ENCODE results near the gene MBL2.

Gene MBL2

GRCh38 chr10:52776471-52776903 lies 3.9 kb upstream of the MBL2 start:
- H3K36me3 Mint-ChIP-seq (ENCODE audit: low read depth): no peaks in the 10 kb centered on the region

DNA sequence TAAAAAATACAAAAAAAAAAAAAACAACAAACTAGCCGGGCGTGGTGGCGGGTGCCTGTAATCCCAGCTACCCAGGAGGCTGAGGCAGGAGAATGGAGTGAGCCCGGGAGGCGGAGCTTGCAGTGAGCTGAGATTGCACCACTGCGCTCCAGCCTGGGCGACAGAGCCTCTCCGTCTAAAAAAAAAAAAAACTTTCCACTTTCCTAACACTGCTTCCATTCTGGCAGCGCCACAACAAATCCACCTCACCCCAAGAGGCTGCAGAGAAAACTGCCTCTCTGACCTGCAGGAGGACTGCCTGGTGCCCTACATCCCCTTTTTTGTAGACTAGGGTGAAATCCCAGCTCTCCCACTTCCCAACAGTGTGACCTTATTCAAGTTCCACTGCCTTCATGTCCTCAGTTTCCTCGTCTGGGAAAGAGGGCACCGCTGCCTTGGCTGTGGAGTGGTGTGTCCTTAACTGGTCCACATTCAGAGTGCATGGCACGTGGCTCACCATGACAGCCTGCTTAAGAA lies 2.6 kb upstream of the MBL2 start:
- Mint-ChIP-seq H3K36me3 (ENCODE audit: low read depth) (no peaks in the 10 kb centered on the region), H3K27ac (peak overlapping the region; percentile 40), H3K4me3 (no peak overlapping the region), H3K9me3 (no peaks in the 10 kb centered on the region), H3K4me1 (peaks cover 22% of the 10 kb centered on the region), H3K27me3 (ENCODE audit: low read depth, poor library complexity) (no peaks in the 10 kb centered on the region)
- no peak for TF ChIP-seq CTCF (IDR thresholded peaks at IDR 0.05)
- DNase-seq: no peak

More at GRCh38 chr10:52776471-52776903, 3.9 kb upstream of the MBL2 start:
- H3K27ac Mint-ChIP-seq: no peak overlapping the region
- no peak for DNase-seq
- no peaks in the 10 kb centered on the region for H3K27me3 Mint-ChIP-seq (ENCODE audit: low read depth, poor library complexity)
- peaks cover 13% of the 10 kb centered on the region for H3K4me1 Mint-ChIP-seq
- no peak overlapping the region for H3K4me3 Mint-ChIP-seq
- no peaks in the 10 kb centered on the region for H3K9me3 Mint-ChIP-seq
- no peak for TF ChIP-seq CTCF (IDR thresholded peaks at IDR 0.05)

DNA sequence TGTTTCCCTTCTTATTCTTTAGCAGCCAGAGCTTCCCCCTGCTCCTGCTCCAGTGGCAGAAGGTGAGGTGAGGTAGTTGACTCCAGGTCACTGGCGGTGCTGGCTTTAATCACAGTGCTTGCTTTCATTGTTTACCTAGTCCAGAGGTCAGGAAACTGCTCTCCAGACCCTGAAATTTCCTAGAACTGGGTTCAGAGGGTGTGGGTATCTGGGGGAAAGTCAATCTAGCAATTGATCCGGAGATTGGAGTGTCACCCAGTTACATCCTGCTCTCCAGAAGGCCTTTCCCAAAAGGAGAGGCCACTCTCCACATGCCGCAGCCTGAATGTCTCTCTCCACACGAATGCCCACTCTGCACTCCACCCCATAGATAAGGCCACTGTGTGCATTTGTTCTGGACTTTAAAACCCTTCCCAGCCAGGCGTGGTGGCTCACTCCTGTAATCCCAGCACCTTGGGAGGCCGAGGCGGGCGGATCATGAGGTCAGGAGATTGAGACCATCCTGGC lies 2.1 kb upstream of the MBL2 start:
- H3K36me3 Mint-ChIP-seq (ENCODE audit: low read depth): no peaks in the 10 kb centered on the region
- no peak overlapping the region for H3K27ac Mint-ChIP-seq
- H3K4me3 Mint-ChIP-seq: no peak overlapping the region

DNA sequence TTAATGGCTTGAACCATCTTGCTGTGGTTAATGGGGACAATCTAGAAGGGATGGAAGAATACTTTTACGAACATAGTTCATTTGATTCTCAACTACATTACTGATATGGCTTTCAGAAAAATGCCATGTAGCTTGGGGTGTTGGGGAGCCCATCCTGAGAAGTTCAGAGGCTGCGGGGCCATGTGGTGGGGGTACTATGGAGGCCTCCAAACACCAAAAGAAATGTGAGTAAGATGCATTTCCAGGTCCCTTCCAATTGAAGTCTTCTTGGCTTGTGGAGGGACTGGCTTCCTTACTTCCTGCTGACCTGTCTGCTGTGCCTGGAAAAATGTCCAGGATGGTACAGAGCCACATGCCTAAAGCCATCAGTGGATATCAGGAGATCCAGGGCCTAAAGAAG lies 1.6 kb upstream of the MBL2 start:
- TF ChIP-seq CTCF (IDR thresholded peaks at IDR 0.05): no peak
- H3K27ac Mint-ChIP-seq: no peak overlapping the region
- no peaks in the 10 kb centered on the region for H3K27me3 Mint-ChIP-seq (ENCODE audit: low read depth, poor library complexity)
- no peak for DNase-seq
- H3K36me3 Mint-ChIP-seq (ENCODE audit: low read depth): no peaks in the 10 kb centered on the region
- peaks cover 13% of the 10 kb centered on the region for H3K4me1 Mint-ChIP-seq
- no peaks in the 10 kb centered on the region for H3K9me3 Mint-ChIP-seq
- H3K4me3 Mint-ChIP-seq: no peak overlapping the region

More for the DNA sequence above, 2.1 kb upstream of the MBL2 start:
- H3K27me3 Mint-ChIP-seq (ENCODE audit: low read depth, poor library complexity): no peaks in the 10 kb centered on the region
- DNase-seq: no peak
- no peak for TF ChIP-seq CTCF (IDR thresholded peaks at IDR 0.05)
- H3K4me1 Mint-ChIP-seq: peaks cover 17% of the 10 kb centered on the region
- no peaks in the 10 kb centered on the region for H3K9me3 Mint-ChIP-seq

- no peak overlapping the region for H3K27ac Mint-ChIP-seq
- peaks cover 13% of the 10 kb centered on the region for H3K4me1 Mint-ChIP-seq
- no peak overlapping the region for H3K4me3 Mint-ChIP-seq
- no peak for TF ChIP-seq CTCF (IDR thresholded peaks at IDR 0.05)
- H3K27me3 Mint-ChIP-seq (ENCODE audit: low read depth, poor library complexity): no peaks in the 10 kb centered on the region
- no peak for DNase-seq
- no peaks in the 10 kb centered on the region for H3K36me3 Mint-ChIP-seq (ENCODE audit: low read depth)
- H3K9me3 Mint-ChIP-seq: no peaks in the 10 kb centered on the region
Measured at GRCh38 chr10:52771534-52772445, 794 bp downstream of the MBL2 start.
